IMR-90 (cell line): Measurements from ENCODE around the gene LAMC2. TPM values are rescaled to one million over a fixed set of nuclear protein-coding genes. Genes with fewer than 3 reads are reported as not detected.

Source experiments
- ATAC-seq: fragments of 200-7000 bp; cut with Tn5 transposase; 2 replicates; pipeline ENCODE4 v1.9.1; 2020; ENCODE audit warnings: low read depth, mild to moderate bottlenecking, moderate library complexity
- BruUV-seq: library from RNA; stranded (reverse); fragments of 400-500 nt; replicated peaks from 2 replicates; lab custom pipeline; 2021; lab: Mats Ljungman, UMichigan
- CTCF ChIA-PET: fragments of 300-600 bp; formaldehyde crosslinking; extraction: SDS; loops from one replicate; lab custom pipeline; 2021; ENCODE audit warnings: antibody characterized with exemption; lab: Yijun Ruan, JAX
- POLR2A ChIA-PET: fragments of 300-600 bp; sonication (Branson Sonifier 250); formaldehyde crosslinking; loops from one replicate; lab custom pipeline; 2022; ENCODE audit warnings: antibody characterized with exemption; ENCODE audit not compliant: unreplicated experiment; lab: Charles Lee
- DNase-seq: peaks from one replicate; pipeline ENCODE4 v3.0.0; 2013
- H2AFZ ChIP-seq: replicated peaks from 2 replicates; pipeline ENCODE3; 2013; ENCODE audit warnings: low read length, mild to moderate bottlenecking; ENCODE audit not compliant: poor library complexity
- H2AK5ac ChIP-seq: 2 replicates; pipeline ENCODE4 v1.6.1; 2013; ENCODE audit warnings: low read depth, low read length, inconsistent platforms
- H2AK9ac ChIP-seq: replicated peaks from 2 replicates; pipeline ENCODE3; 2013; ENCODE audit warnings: mild to moderate bottlenecking, low read depth, low read length, moderate library complexity; ENCODE audit not compliant: poor library complexity
- H2BK120ac ChIP-seq: 2 replicates; pipeline ENCODE4 v1.6.1; 2013; ENCODE audit warnings: low read depth, low read length, inconsistent platforms
- H2BK15ac ChIP-seq: 3 replicates; pipeline ENCODE4 v1.6.1; 2013; ENCODE audit warnings: low read depth, low read length, inconsistent platforms
- H2BK20ac ChIP-seq: 2 replicates; pipeline ENCODE4 v1.6.1; 2013; ENCODE audit warnings: low read depth, mild to moderate bottlenecking, inconsistent platforms, low read length, moderate library complexity
- H2BK5ac ChIP-seq: 2 replicates; pipeline ENCODE4 v1.6.1; 2013; ENCODE audit warnings: mild to moderate bottlenecking, low read depth, low read length, inconsistent platforms; ENCODE audit not compliant: poor library complexity, severe bottlenecking
- H3K14ac ChIP-seq: replicated peaks from 2 replicates; pipeline ENCODE4 v1.6.1; 2013; ENCODE audit warnings: low read depth, low read length, inconsistent platforms
- H3K18ac ChIP-seq: 2 replicates; pipeline ENCODE4 v1.6.1; 2013; ENCODE audit warnings: low read depth, low read length, control low read depth
- H3K23ac ChIP-seq: 2 replicates; pipeline ENCODE4 v1.6.1; 2013; ENCODE audit warnings: low read depth, low read length, inconsistent platforms
- H3K27ac ChIP-seq: 2 replicates; pipeline ENCODE4 v1.5.1; 2013; ENCODE audit warnings: mild to moderate bottlenecking, control low read depth, low read length; ENCODE audit not compliant: insufficient read depth
- H3K27me3 ChIP-seq: 2 replicates; pipeline ENCODE4 v1.6.1; 2013; ENCODE audit warnings: low read length; ENCODE audit not compliant: control insufficient read depth, insufficient read depth
- H3K36me3 ChIP-seq: 2 replicates; pipeline ENCODE4 v1.6.1; 2013; ENCODE audit warnings: low read length, mixed read lengths; ENCODE audit not compliant: control insufficient read depth, insufficient read depth
- H3K4ac ChIP-seq: 2 replicates; pipeline ENCODE4 v1.6.1; 2013; ENCODE audit warnings: low read depth, low read length, inconsistent platforms
- H3K4me1 ChIP-seq: 2 replicates; pipeline ENCODE4 v1.6.1; 2013; ENCODE audit warnings: low read length, mixed read lengths; ENCODE audit not compliant: control insufficient read depth, insufficient read depth
- H3K4me2 ChIP-seq: 2 replicates; pipeline ENCODE4 v1.6.1; 2013; ENCODE audit warnings: low read depth, mild to moderate bottlenecking, control low read depth, low read length, moderate library complexity
- H3K4me3 ChIP-seq: 2 replicates; pipeline ENCODE4 v1.5.1; 2013; ENCODE audit warnings: low read depth, mild to moderate bottlenecking, control low read depth, low read length, moderate library complexity; ENCODE audit not compliant: insufficient read depth
- H3K56ac ChIP-seq: 2 replicates; pipeline ENCODE4 v1.6.1; 2013; ENCODE audit warnings: low read length, inconsistent platforms; ENCODE audit not compliant: insufficient read depth; ENCODE audit errors: extremely low read depth
- H3K79me1 ChIP-seq, 2 experiments: 2 replicates each; pipeline ENCODE4 v1.6.1; 2013; ENCODE audit warnings: low read length in 2 of 2, inconsistent platforms in 1 of 2, low read depth in 1 of 2
- H3K9ac ChIP-seq: 2 replicates; pipeline ENCODE4 v1.6.1; 2013; ENCODE audit warnings: low read depth, low read length, control low read depth
- H3K9me1 ChIP-seq: 2 replicates; pipeline ENCODE4 v1.6.1; 2013; ENCODE audit warnings: low read length, inconsistent platforms; ENCODE audit not compliant: insufficient read depth
- H3K9me3 ChIP-seq: 2 replicates; pipeline ENCODE4 v1.6.1; 2013; ENCODE audit warnings: low read length; ENCODE audit not compliant: control insufficient read depth, insufficient read depth
- H4K20me1 ChIP-seq: 2 replicates; pipeline ENCODE4 v1.6.1; 2013; ENCODE audit warnings: low read length, inconsistent platforms; ENCODE audit not compliant: insufficient read depth
- H4K5ac ChIP-seq: 2 replicates; pipeline ENCODE4 v1.6.1; 2013; ENCODE audit warnings: mild to moderate bottlenecking, low read depth, low read length, control low read depth
- H4K8ac ChIP-seq, 2 experiments: 2 replicates each; pipeline ENCODE4 v1.6.1; 2013; ENCODE audit warnings: low read depth in 2 of 2, low read length in 2 of 2, control low read depth in 1 of 2, inconsistent platforms in 1 of 2
- H4K91ac ChIP-seq: 2 replicates; pipeline ENCODE4 v1.6.1; 2013; ENCODE audit warnings: low read depth, low read length, inconsistent platforms; ENCODE audit not compliant: insufficient read depth
- BHLHE40 ChIP-seq: fragments of 150-350 bp; IDR thresholded peaks from 2 replicates; pipeline ENCODE4 v1.6.1; 2016; ENCODE audit warnings: mild to moderate bottlenecking, low read depth, low read length
- CEBPB ChIP-seq: IDR thresholded peaks from 2 replicates; pipeline ENCODE4 v1.6.1; 2012; ENCODE audit warnings: low read depth, low read length, improper control_type of control experiment
- CHD1 ChIP-seq: IDR thresholded peaks from 2 replicates; pipeline ENCODE4 v1.6.1; 2012; ENCODE audit warnings: low read depth, low read length, improper control_type of control experiment
- FOS ChIP-seq: fragments of 150-350 bp; IDR thresholded peaks from 2 replicates; pipeline ENCODE4 v1.6.1; 2016; ENCODE audit warnings: low read depth, low read length
- MAZ ChIP-seq: IDR thresholded peaks from 2 replicates; pipeline ENCODE4 v1.6.1; 2012; ENCODE audit warnings: low read depth, mild to moderate bottlenecking, low read length, improper control_type of control experiment, moderate library complexity, borderline replicate concordance
- MXI1 ChIP-seq: IDR thresholded peaks from 2 replicates; pipeline ENCODE4 v1.6.1; 2012; ENCODE audit warnings: low read depth, mild to moderate bottlenecking, low read length, moderate library complexity, borderline replicate concordance
- NFE2L2 ChIP-seq: fragments of 150-350 bp; IDR thresholded peaks from 2 replicates; pipeline ENCODE4 v1.6.1; 2016; ENCODE audit warnings: low read depth, mild to moderate bottlenecking, low read length
- POLR2A ChIP-seq: IDR thresholded peaks from 2 replicates; pipeline ENCODE4 v1.6.1; 2012; ENCODE audit warnings: mild to moderate bottlenecking, low read depth, low read length
- RAD21 ChIP-seq: IDR thresholded peaks from 2 replicates; pipeline ENCODE4 v1.6.1; 2012; ENCODE audit warnings: low read length, improper control_type of control experiment
- RCOR1 ChIP-seq: IDR thresholded peaks from 2 replicates; pipeline ENCODE4 v1.6.1; 2012; ENCODE audit warnings: mild to moderate bottlenecking, low read length, improper control_type of control experiment; ENCODE audit not compliant: insufficient replicate concordance
- RFX5 ChIP-seq: IDR thresholded peaks from 2 replicates; pipeline ENCODE4 v1.8.0; 2012; ENCODE audit warnings: low read depth, mild to moderate bottlenecking, low read length, moderate library complexity
- SMC3 ChIP-seq: fragments of 150-350 bp; IDR thresholded peaks from 2 replicates; pipeline ENCODE4 v1.6.1; 2016; ENCODE audit warnings: low read depth, mild to moderate bottlenecking, antibody characterized with exemption, low read length, moderate library complexity
- USF2 ChIP-seq: fragments of 150-350 bp; IDR thresholded peaks from 2 replicates; pipeline ENCODE4 v1.6.1; 2017; ENCODE audit warnings: mild to moderate bottlenecking, antibody characterized with exemption, low read length, low read depth
- WGBS, 2 experiments: methylation state at CpG; one replicate each; pipeline versions ENCODE4 v1.1.5 to v1.1.7; 2013; ENCODE audit warnings: missing lambda C conversion rate in 2 of 2; ENCODE audit not compliant: insufficient read length in 1 of 2; ENCODE audit errors: extremely low coverage in 2 of 2; 5-methylcytosine and 5-hydroxymethylcytosine counted together
- dilution Hi-C: fragments of 300-500 bp; cut with HindIII; formaldehyde crosslinking; loops from one replicate; pipeline ENCODE4 v1.14.3; 2018; ENCODE audit warnings: low sequenced_read_pairs; ENCODE audit not compliant: unreplicated experiment
- in situ Hi-C: fragments of 300-500 bp; cut with MboI; formaldehyde crosslinking; loops from 3 replicates; pipeline ENCODE4 v1.14.3; 2019; ENCODE audit warnings: low sequenced_read_pairs, inconsistent platforms, mixed read lengths
- intact Hi-C: fragments of 100-400 bp; cut with micrococcal nuclease; formaldehyde crosslinking; loops from 2 replicates; pipeline ENCODE4 v1.10.0; 2022
- polyA plus RNA-seq, 3 experiments: library from polyadenylated mRNA; depleted of rRNA; stranded (reverse); fragments of >200 nt; gene quantifications; 2 replicates each; pipeline ENCODE4 v1.2.3, GENCODE V29; 2012; ENCODE audit warnings: low replicate concordance in 1 of 3
- total RNA-seq: library from RNA; depleted of rRNA; stranded (reverse); fragments of >200 nt; gene quantifications from 2 replicates; pipeline ENCODE4 v1.2.3, GENCODE V29; 2012

The LAMC2 gene
- total and polyA plus RNA-seq, 2 of the 4 experiments (the other 2 are of a cell fraction) = 2.3 to 2.8 TPM

- Histone ChIP-seq H4K20me1 (no peaks in the 10 kb centered on the region), H3K14ac (no peak overlapping the region), H3K79me1 (no peaks in the 10 kb centered on the region), H2AFZ (no peak overlapping the region), H2BK5ac (no peak overlapping the region), H3K9me3 (no peaks in the 10 kb centered on the region), H3K4me2 (no peak overlapping the region), H4K5ac (no peak overlapping the region), H2BK15ac (no peak overlapping the region), H3K23ac (no peak overlapping the region), H3K27me3 (no peaks in the 10 kb centered on the region), H3K27ac (no peak overlapping the region), H3K4me3 (no peak overlapping the region), H2BK120ac (no peak overlapping the region), H4K91ac (no peak overlapping the region), H3K4me1 (peaks cover 9% of the 10 kb centered on the region), H3K18ac (no peak overlapping the region), H3K9ac (no peak overlapping the region), H3K36me3 (no peaks in the 10 kb centered on the region), H3K4ac (no peak overlapping the region), H2BK20ac (no peak overlapping the region), H2AK9ac (no peak overlapping the region), H3K56ac (no peak overlapping the region), H3K9me1 (peaks cover 10% of the 10 kb centered on the region; the same call in 1 of the 2 replicates), H4K8ac (no peak overlapping the region), H2AK5ac (no peak overlapping the region)
- CTCF ChIA-PET = no interaction called here
- no CpG with 5 or more reads among the region's 1 CpG for WGBS, 2 experiments
- intact Hi-C loops = no loop called here
- no peak for ATAC-seq
- in situ Hi-C loops = no loop called here
- dilution Hi-C loops = no loop called here
- POLR2A ChIA-PET = no interaction called here
- no TSS peak for BruUV-seq
- TF ChIP-seq RFX5 (no peak), BHLHE40 (no peak), NFE2L2 (no peak), FOS (no peak), SMC3 (no peak), MAZ (no peak), USF2 (no peak), POLR2A (no peak), RAD21 (no peak), CHD1 (no peak), RCOR1 (no peak), CEBPB (no peak), MXI1 (no peak)
- no peak for DNase-seq
Measured at GRCh38 chr1:183293876-183294275, 107.8 kb downstream of the LAMC2 start.
